Fibroblast of skin of left quadriceps (primary cell): ENCODE data around the gene AMIGO2.
A peak's percentile ranks its signal among the peaks of the same experiment; 100 is the strongest.

Experiments
- DNase-seq, 2 experiments: peaks; one replicate each; pipeline ENCODE4 v3.0.0-alpha.2; 2013; ENCODE audit warnings: low read depth in 2 of 2

Gene AMIGO2

GRCh38 chr12:47097276-47097896 is 17.6 kb upstream of the AMIGO2 start:
- DNase-seq, result no peak

GRCh38 chr12:47095446-47096236 is 15.9 kb upstream of the AMIGO2 start:
- peak; percentile 72 to 77 for DNase-seq

- DNase-seq, result no peak
Observed at GRCh38 chr12:47094804-47095203, 15.0 kb upstream of the AMIGO2 start.

GRCh38 chr12:47091009-47091408 is 11.2 kb upstream of the AMIGO2 start:
- no peak for DNase-seq

- DNase-seq, result no peak
Observed at GRCh38 chr12:47088021-47088944, 8.5 kb upstream of the AMIGO2 start.

- DNase-seq, result no peak
Observed at GRCh38 chr12:47087088-47087688, 7.4 kb upstream of the AMIGO2 start.

- DNase-seq, result no peak
Observed at GRCh38 chr12:47085815-47086252, 6.1 kb upstream of the AMIGO2 start.

- no peak for DNase-seq
Observed at GRCh38 chr12:47084172-47084571, 4.4 kb upstream of the AMIGO2 start.

GRCh38 chr12:47082796-47083621 is 3.2 kb upstream of the AMIGO2 start:
- peak; percentile 63 to 68 for DNase-seq

- no peak for DNase-seq
Observed at GRCh38 chr12:47082283-47082682, 2.5 kb upstream of the AMIGO2 start.

- no peak for DNase-seq
Observed at GRCh38 chr12:47080725-47081502, 1.2 kb upstream of the AMIGO2 start.

- DNase-seq, result no peak
Observed at GRCh38 chr12:47079981-47080724, 394 bp upstream of the AMIGO2 start.

- DNase-seq, result no peak
Observed at GRCh38 chr12:47078733-47079467, 859 bp downstream of the AMIGO2 start.

GRCh38 chr12:47078086-47078395 is 1.7 kb downstream of the AMIGO2 start:
- no peak for DNase-seq

GRCh38 chr12:47077206-47078085 is 2.3 kb downstream of the AMIGO2 start:
- no peak for DNase-seq

GRCh38 chr12:47075192-47076084 is 4.3 kb downstream of the AMIGO2 start:
- no peak for DNase-seq

- no peak for DNase-seq
Observed at GRCh38 chr12:47074757-47075156, 5.0 kb downstream of the AMIGO2 start.
